Endothelial cell of umbilical vein (primary cell): Measurements from ENCODE around the gene KCNJ13. TPM values are rescaled to one million over a fixed set of nuclear protein-coding genes. Genes with fewer than 3 reads are reported as not detected.

Experiments used
- BruUV-seq: library from RNA; stranded (reverse); fragments of 400-500 nt; replicated peaks from 2 replicates; lab custom pipeline; 2021; lab: Mats Ljungman, UMichigan
- CTCF ChIA-PET: fragments of 300-600, 350-600 bp; sonication (Branson Sonifier 250); formaldehyde crosslinking; loops from one replicate; lab custom pipeline; 2021; ENCODE audit warnings: antibody characterized with exemption, inconsistent platforms; lab: Charles Lee
- POLR2A ChIA-PET: fragments of 300-600, 350-600 bp; sonication (Branson Sonifier 250); formaldehyde crosslinking; loops from one replicate; lab custom pipeline; 2021; ENCODE audit warnings: antibody characterized with exemption, inconsistent platforms; lab: Charles Lee
- DNase-seq: peaks from one replicate; pipeline ENCODE4 v3.0.0-alpha.2; 2011; ENCODE audit warnings: low read depth, low spot score
- FAIRE-seq: peaks from 2 replicates; lab custom pipeline; 2011; peaks lifted over from hg19 to GRCh38; lab: Jason Lieb, UNC
- H2AFZ ChIP-seq: 2 replicates; pipeline ENCODE4 v1.6.0; 2012; ENCODE audit warnings: low read depth, low read length, control low read depth, inconsistent platforms
- H3K27ac ChIP-seq: 2 replicates; pipeline ENCODE4 v1.5.1; 2011; ENCODE audit warnings: low read depth, mild to moderate bottlenecking, control low read depth, low read length, moderate library complexity; ENCODE audit not compliant: insufficient read depth
- H3K27me3 ChIP-seq, 2 experiments: 2 replicates each; pipeline versions ENCODE4 v1.6.0 to v1.6.1; 2011; ENCODE audit warnings: low read length in 2 of 2, mixed read lengths in 1 of 2; ENCODE audit not compliant: control insufficient read depth in 2 of 2, insufficient read depth in 2 of 2
- H3K36me3 ChIP-seq, 2 experiments: 2 replicates in 1 of 2; 3 replicates in 1 of 2; pipeline ENCODE4 v1.5.1; 2011; ENCODE audit warnings: low read length in 2 of 2, mild to moderate bottlenecking in 1 of 2, moderate library complexity in 1 of 2; ENCODE audit not compliant: control insufficient read depth in 2 of 2, insufficient read depth in 2 of 2; ENCODE audit errors: extremely low read depth in 1 of 2
- H3K4me1 ChIP-seq: 3 replicates; pipeline ENCODE4 v1.5.1; 2011; ENCODE audit warnings: mild to moderate bottlenecking, low read length; ENCODE audit not compliant: control insufficient read depth, insufficient read depth; ENCODE audit errors: extremely low read depth
- H3K4me2 ChIP-seq: 2 replicates; pipeline ENCODE4 v1.6.1; 2011; ENCODE audit warnings: low read length, control low read depth, mixed read lengths; ENCODE audit not compliant: insufficient read depth
- H3K4me3 ChIP-seq, 3 experiments: fragments of 200-600 bp in 1 of 3; sonication (generic), shearing (Covaris generic) in 1 of 3; replicated peaks in 1 of 3; 2 replicates each; pipeline ENCODE4 v1.5.1; 2011 to 2016; ENCODE audit warnings: control low read depth in 3 of 3, low read length in 3 of 3, mild to moderate bottlenecking in 2 of 3, inconsistent platforms in 1 of 3, low read depth in 1 of 3, moderate library complexity in 1 of 3; ENCODE audit not compliant: insufficient read depth in 1 of 3
- H3K79me2 ChIP-seq: 2 replicates; pipeline ENCODE4 v1.6.0; 2012; ENCODE audit warnings: low read length, inconsistent platforms; ENCODE audit not compliant: control insufficient read depth, insufficient read depth
- H3K9ac ChIP-seq: replicated peaks from 2 replicates; pipeline ENCODE3; 2011; ENCODE audit warnings: low read length, control low read depth; ENCODE audit not compliant: insufficient read depth; ENCODE audit errors: extremely low read depth
- H3K9me1 ChIP-seq: replicated peaks from 3 replicates; pipeline ENCODE4 v1.6.0; 2011; ENCODE audit warnings: mild to moderate bottlenecking, low read length; ENCODE audit not compliant: control insufficient read depth, insufficient read depth; ENCODE audit errors: extremely low read depth
- H3K9me3 ChIP-seq: replicated peaks from 2 replicates; pipeline ENCODE4 v1.5.1; 2012; ENCODE audit warnings: low read length, inconsistent platforms; ENCODE audit not compliant: control insufficient read depth, insufficient read depth
- H4K20me1 ChIP-seq: replicated peaks from 2 replicates; pipeline ENCODE3; 2011; ENCODE audit warnings: mild to moderate bottlenecking, low read length; ENCODE audit not compliant: control insufficient read depth, insufficient read depth; ENCODE audit errors: extremely low read depth
- EZH2 ChIP-seq: IDR thresholded peaks from 2 replicates; pipeline ENCODE4 v1.6.1; 2012; ENCODE audit warnings: borderline replicate concordance, low read depth, mild to moderate bottlenecking, moderate library complexity, low read length, inconsistent platforms; ENCODE audit not compliant: severe bottlenecking
- FOS ChIP-seq: IDR thresholded peaks from 2 replicates; pipeline ENCODE4 v1.6.1; 2011; ENCODE audit warnings: mild to moderate bottlenecking, low read length, moderate library complexity, borderline replicate concordance; ENCODE audit not compliant: insufficient read depth
- GATA2 ChIP-seq: IDR thresholded peaks from 2 replicates; pipeline ENCODE4 v1.7.0; 2011; ENCODE audit warnings: low read depth, mild to moderate bottlenecking, moderate library complexity, mixed read lengths, low read length; ENCODE audit not compliant: insufficient read length, insufficient read depth
- JUN ChIP-seq: IDR thresholded peaks from 2 replicates; pipeline ENCODE4 v1.6.1; 2011; ENCODE audit warnings: borderline replicate concordance, low read depth; ENCODE audit not compliant: insufficient read length, insufficient read depth
- MYC ChIP-seq: IDR thresholded peaks from one replicate; pipeline ENCODE4 v1.6.1; 2011; ENCODE audit warnings: mild to moderate bottlenecking, low read depth, low read length
- POLR2A ChIP-seq: IDR thresholded peaks from 2 replicates; pipeline ENCODE4 v1.6.1; 2012; ENCODE audit warnings: low read depth, mild to moderate bottlenecking, control low read depth, low read length
- POLR2AphosphoS5 ChIP-seq: IDR thresholded peaks from 2 replicates; pipeline ENCODE4 v1.6.1; 2012; ENCODE audit warnings: low read depth, mild to moderate bottlenecking, control low read depth, low read length, moderate library complexity; ENCODE audit not compliant: insufficient read depth
- dilution Hi-C: fragments of 300-500 bp; cut with MboI; formaldehyde crosslinking; loops from one replicate; pipeline ENCODE4 v1.15.0; 2019; ENCODE audit warnings: low sequenced_read_pairs; ENCODE audit not compliant: extremely low pct_ligation_motif_present
- intact Hi-C: fragments of 100-400 bp; cut with micrococcal nuclease; formaldehyde crosslinking; loops from one replicate; pipeline ENCODE4 v1.10.0; 2022
- polyA plus RNA-seq, 4 experiments: library from polyadenylated mRNA; depleted of rRNA in 3 of 4; stranded (reverse) in 3 of 4; unstranded in 1 of 4; fragments of >200 nt; gene quantifications; 2 replicates each; pipeline versions ENCODE4 v1.2.1 to v1.2.3, GENCODE V29; 2011 to 2012; ENCODE audit warnings: missing spikeins in 1 of 4
- total RNA-seq: library from RNA; stranded (reverse); gene quantifications from 2 replicates; pipeline ENCODE4 v1.2.3, GENCODE V29; 2021
- TF ChIP-seq, protein P1 (sequence below): IDR thresholded peaks from 2 replicates; pipeline ENCODE4 v1.6.1; 2011; ENCODE audit not compliant: insufficient read depth, insufficient read length
- TF ChIP-seq, protein P2 (sequence below), 2 donors: IDR thresholded peaks; 1 replicate in 1 of 2; 2 replicates in 1 of 2; pipeline ENCODE4 v1.5.1; 2011; ENCODE audit warnings: low read length in 2 of 2, mild to moderate bottlenecking in 2 of 2, moderate library complexity in 2 of 2, control low read depth in 1 of 2, inconsistent platforms in 1 of 2, low read depth in 1 of 2; ENCODE audit not compliant: insufficient read depth in 1 of 2; ENCODE audit errors: extremely low read depth in 1 of 2

The KCNJ13 gene
- total and polyA plus RNA-seq, 2 donors (not counting 3 experiments of a cell fraction or from before 2014, with no cell fraction given): not detected

DNA sequence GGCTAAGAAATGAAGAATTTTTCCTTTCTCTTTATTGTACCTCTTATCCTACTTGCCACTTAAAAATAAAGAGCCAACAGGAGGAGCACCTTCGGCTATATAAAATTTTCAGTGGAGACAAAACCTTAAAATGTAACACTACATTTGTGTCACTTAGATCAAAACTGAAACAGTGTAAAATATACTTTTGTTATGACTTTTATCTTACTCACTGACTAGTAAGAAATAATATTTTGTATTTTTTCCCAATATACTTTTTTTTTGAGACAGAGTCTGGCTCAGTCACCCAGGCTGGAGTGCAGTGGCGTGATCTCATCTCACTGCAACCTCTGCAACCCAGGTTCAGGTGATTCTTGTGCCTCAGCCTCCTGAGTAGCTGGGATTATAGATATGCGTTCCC, 28.3 kb downstream of the KCNJ13 start:
- Histone ChIP-seq H3K4me1 (no peaks in the 10 kb centered on the region), H4K20me1 (no peaks in the 10 kb centered on the region), H3K9me1 (no peaks in the 10 kb centered on the region), H3K4me2 (no peak overlapping the region), H3K36me3 (peaks cover 7 to 17% of the 10 kb centered on the region in 2 experiments), H2AFZ (no peak overlapping the region), H3K4me3 (no peak overlapping the region), H3K79me2 (peaks cover 2% of the 10 kb centered on the region), H3K27me3 (no peaks in the 10 kb centered on the region), H3K9ac (no peak overlapping the region), H3K9me3 (no peaks in the 10 kb centered on the region), H3K27ac (no peak overlapping the region)
- POLR2A ChIA-PET: no interaction called here
- dilution Hi-C loops: no loop called here
- no peak for DNase-seq
- TF ChIP-seq, protein P1, sequence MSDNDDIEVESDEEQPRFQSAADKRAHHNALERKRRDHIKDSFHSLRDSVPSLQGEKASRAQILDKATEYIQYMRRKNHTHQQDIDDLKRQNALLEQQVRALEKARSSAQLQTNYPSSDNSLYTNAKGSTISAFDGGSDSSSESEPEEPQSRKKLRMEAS: no peak
- no peak for TF ChIP-seq POLR2AphosphoS5
- no peak for TF ChIP-seq EZH2
- TF ChIP-seq, protein P2, sequence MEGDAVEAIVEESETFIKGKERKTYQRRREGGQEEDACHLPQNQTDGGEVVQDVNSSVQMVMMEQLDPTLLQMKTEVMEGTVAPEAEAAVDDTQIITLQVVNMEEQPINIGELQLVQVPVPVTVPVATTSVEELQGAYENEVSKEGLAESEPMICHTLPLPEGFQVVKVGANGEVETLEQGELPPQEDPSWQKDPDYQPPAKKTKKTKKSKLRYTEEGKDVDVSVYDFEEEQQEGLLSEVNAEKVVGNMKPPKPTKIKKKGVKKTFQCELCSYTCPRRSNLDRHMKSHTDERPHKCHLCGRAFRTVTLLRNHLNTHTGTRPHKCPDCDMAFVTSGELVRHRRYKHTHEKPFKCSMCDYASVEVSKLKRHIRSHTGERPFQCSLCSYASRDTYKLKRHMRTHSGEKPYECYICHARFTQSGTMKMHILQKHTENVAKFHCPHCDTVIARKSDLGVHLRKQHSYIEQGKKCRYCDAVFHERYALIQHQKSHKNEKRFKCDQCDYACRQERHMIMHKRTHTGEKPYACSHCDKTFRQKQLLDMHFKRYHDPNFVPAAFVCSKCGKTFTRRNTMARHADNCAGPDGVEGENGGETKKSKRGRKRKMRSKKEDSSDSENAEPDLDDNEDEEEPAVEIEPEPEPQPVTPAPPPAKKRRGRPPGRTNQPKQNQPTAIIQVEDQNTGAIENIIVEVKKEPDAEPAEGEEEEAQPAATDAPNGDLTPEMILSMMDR (IDR thresholded peaks at IDR 0.05; ENCODE audit: extremely low read depth in 1 of 2, insufficient read depth in 1 of 2, low read depth in 1 of 2, low read length in 2 of 2): no peak
- no peak for TF ChIP-seq POLR2A
- TF ChIP-seq MYC: no peak
- TF ChIP-seq GATA2: no peak
- TF ChIP-seq JUN: no peak
- TF ChIP-seq FOS: no peak
- no TSS peak for BruUV-seq
- CTCF ChIA-PET: no interaction called here
- intact Hi-C loops: no loop called here
- FAIRE-seq: no peak
